HEK293 (cell line): ENCODE results near the gene DOCK4.

Experiments used
- FEZF1 ChIP-seq: fragments of 450-650 bp; formaldehyde crosslinking; IDR thresholded peaks from 2 replicates; pipeline ENCODE4 v1.5.1; 2016; ENCODE audit warnings: missing biosample characterization, missing genetic modification characterization
- GFI1B ChIP-seq: fragments of 450-650 bp; formaldehyde crosslinking; IDR thresholded peaks from 2 replicates; pipeline ENCODE4 v1.5.1; 2016; ENCODE audit warnings: missing biosample characterization, missing genetic modification characterization
- GLI2 ChIP-seq: fragments of 450-650 bp; formaldehyde crosslinking; IDR thresholded peaks from 2 replicates; pipeline ENCODE4; 2017; ENCODE audit warnings: missing biosample characterization, missing genetic modification characterization, low read depth, borderline replicate concordance
- GLI4 ChIP-seq: fragments of 450-650 bp; formaldehyde crosslinking; IDR thresholded peaks from 2 replicates; pipeline ENCODE4 v1.5.1; 2016; ENCODE audit warnings: missing biosample characterization, missing genetic modification characterization
- HIC1 ChIP-seq: fragments of 450-650 bp; formaldehyde crosslinking; IDR thresholded peaks from 2 replicates; pipeline ENCODE4 v1.5.1; 2016; ENCODE audit warnings: missing biosample characterization, missing genetic modification characterization
- KLF1 ChIP-seq: fragments of 450-650 bp; formaldehyde crosslinking; IDR thresholded peaks from 2 replicates; pipeline ENCODE4 v1.5.1; 2016; ENCODE audit warnings: missing biosample characterization, missing genetic modification characterization
- MYNN ChIP-seq: fragments of 450-650 bp; formaldehyde crosslinking; IDR thresholded peaks from 2 replicates; pipeline ENCODE4 v1.5.1; 2016; ENCODE audit warnings: missing biosample characterization, missing genetic modification characterization, borderline replicate concordance
- OSR2 ChIP-seq: fragments of 450-650 bp; formaldehyde crosslinking; IDR thresholded peaks from 2 replicates; pipeline ENCODE4 v1.5.1; 2016; ENCODE audit warnings: missing biosample characterization, missing genetic modification characterization
- PATZ1 ChIP-seq: fragments of 450-650 bp; formaldehyde crosslinking; IDR thresholded peaks from 2 replicates; pipeline ENCODE4 v1.5.1; 2016; ENCODE audit warnings: missing biosample characterization, missing genetic modification characterization
- REPIN1 ChIP-seq: fragments of 450-650 bp; formaldehyde crosslinking; IDR thresholded peaks from 2 replicates; pipeline ENCODE4 v1.5.1; 2017; ENCODE audit warnings: missing biosample characterization, missing genetic modification characterization, low read depth
- SETDB1 ChIP-seq: IDR thresholded peaks from one replicate; pipeline ENCODE4 v1.6.1; 2017; ENCODE audit warnings: mild to moderate bottlenecking, low read length, moderate library complexity, mixed read lengths; ENCODE audit not compliant: insufficient read length
- SP7 ChIP-seq: fragments of 450-650 bp; formaldehyde crosslinking; IDR thresholded peaks from 2 replicates; pipeline ENCODE4 v1.5.1; 2016; ENCODE audit warnings: missing biosample characterization, missing genetic modification characterization
- ZBTB10 ChIP-seq: fragments of 450-650 bp; formaldehyde crosslinking; IDR thresholded peaks from 2 replicates; pipeline ENCODE4 v1.5.1; 2016; ENCODE audit warnings: missing biosample characterization, missing genetic modification characterization
- ZFP69B ChIP-seq: fragments of 450-650 bp; formaldehyde crosslinking; IDR thresholded peaks from 2 replicates; pipeline ENCODE4 v1.5.1; 2016; ENCODE audit warnings: missing biosample characterization, missing genetic modification characterization
- ZNF140 ChIP-seq: fragments of 450-650 bp; formaldehyde crosslinking; IDR thresholded peaks from 2 replicates; pipeline ENCODE4 v1.5.1; 2016; ENCODE audit warnings: missing biosample characterization, missing genetic modification characterization
- ZNF146 ChIP-seq: fragments of 450-650 bp; formaldehyde crosslinking; IDR thresholded peaks from 2 replicates; pipeline ENCODE4 v1.5.1; 2016; ENCODE audit warnings: missing biosample characterization, missing genetic modification characterization
- ZNF175 ChIP-seq: fragments of 450-650 bp; formaldehyde crosslinking; IDR thresholded peaks from 2 replicates; pipeline ENCODE4 v1.5.1; 2016; ENCODE audit warnings: missing biosample characterization, missing genetic modification characterization
- ZNF2 ChIP-seq: fragments of 450-650 bp; formaldehyde crosslinking; IDR thresholded peaks from 2 replicates; pipeline ENCODE4 v1.5.1; 2016; ENCODE audit warnings: missing biosample characterization, missing genetic modification characterization
- ZNF214 ChIP-seq: fragments of 450-650 bp; formaldehyde crosslinking; IDR thresholded peaks from 2 replicates; pipeline ENCODE4 v1.5.1; 2017; ENCODE audit warnings: missing biosample characterization, mild to moderate bottlenecking, missing genetic modification characterization, borderline replicate concordance
- ZNF248 ChIP-seq: fragments of 450-650 bp; formaldehyde crosslinking; IDR thresholded peaks from 2 replicates; pipeline ENCODE4 v1.5.1; 2017; ENCODE audit warnings: missing biosample characterization, missing genetic modification characterization
- ZNF354C ChIP-seq: fragments of 450-650 bp; formaldehyde crosslinking; IDR thresholded peaks from 2 replicates; pipeline ENCODE4 v1.5.1; 2016; ENCODE audit warnings: missing biosample characterization, missing genetic modification characterization, low read depth, borderline replicate concordance
- ZNF37A ChIP-seq: fragments of 450-650 bp; IDR thresholded peaks from 2 replicates; pipeline ENCODE4 v1.5.1; 2018; ENCODE audit warnings: missing biosample characterization, missing genetic modification characterization
- ZNF426 ChIP-seq: fragments of 450-650 bp; formaldehyde crosslinking; IDR thresholded peaks from 2 replicates; pipeline ENCODE4 v1.5.1; 2017; ENCODE audit warnings: missing biosample characterization, missing genetic modification characterization, mild to moderate bottlenecking, inconsistent platforms, moderate library complexity
- ZNF473 ChIP-seq: fragments of 450-650 bp; formaldehyde crosslinking; IDR thresholded peaks from 2 replicates; pipeline ENCODE4 v1.5.1; 2017; ENCODE audit warnings: missing biosample characterization, missing genetic modification characterization
- ZNF521 ChIP-seq: fragments of 450-650 bp; formaldehyde crosslinking; IDR thresholded peaks from 2 replicates; pipeline ENCODE4 v1.5.1; 2017; ENCODE audit warnings: missing biosample characterization, mild to moderate bottlenecking, missing genetic modification characterization
- ZNF529 ChIP-seq: fragments of 450-650 bp; formaldehyde crosslinking; IDR thresholded peaks from 2 replicates; pipeline ENCODE4 v1.5.1; 2017; ENCODE audit warnings: missing genetic modification characterization, missing biosample characterization; ENCODE audit not compliant: insufficient replicate concordance
- ZNF544 ChIP-seq: fragments of 450-650 bp; formaldehyde crosslinking; IDR thresholded peaks from 2 replicates; pipeline ENCODE4 v1.5.0; 2017; ENCODE audit warnings: missing biosample characterization, missing genetic modification characterization
- ZNF639 ChIP-seq: fragments of 450-650 bp; formaldehyde crosslinking; IDR thresholded peaks from 2 replicates; pipeline ENCODE4 v1.5.1; 2016; ENCODE audit warnings: missing biosample characterization, missing genetic modification characterization
- ZNF658 ChIP-seq: fragments of 450-650 bp; formaldehyde crosslinking; IDR thresholded peaks from 2 replicates; pipeline ENCODE4; 2016; ENCODE audit warnings: missing biosample characterization, missing genetic modification characterization
- ZNF747 ChIP-seq: fragments of 450-650 bp; formaldehyde crosslinking; IDR thresholded peaks from 2 replicates; pipeline ENCODE4 v1.5.1; 2016; ENCODE audit warnings: missing biosample characterization, missing genetic modification characterization
- ZNF776 ChIP-seq: fragments of 450-650 bp; formaldehyde crosslinking; IDR thresholded peaks from 2 replicates; pipeline ENCODE4 v1.5.0; 2017; ENCODE audit warnings: missing biosample characterization, missing genetic modification characterization, borderline replicate concordance
- ZNF777 ChIP-seq: fragments of 450-650 bp; formaldehyde crosslinking; IDR thresholded peaks from 2 replicates; pipeline ENCODE4 v1.5.1; 2017; ENCODE audit warnings: missing biosample characterization, missing genetic modification characterization, borderline replicate concordance
- ZNF843 ChIP-seq: fragments of 450-650 bp; formaldehyde crosslinking; IDR thresholded peaks from 2 replicates; pipeline ENCODE4 v1.5.1; 2016; ENCODE audit warnings: missing biosample characterization, missing genetic modification characterization

Gene DOCK4

GRCh38 chr7:112150823-112151641 lies 55.2 kb downstream of the DOCK4 start (continued):
- TF ChIP-seq ZFP69B (tag by site-specific recombination) (no peak), ZNF214 (tag by site-specific recombination) (0 out of 2 replicates have a peak, but pooled peaks have one; percentile 5), ZNF658 (tag by site-specific recombination) (no peak), ZNF248 (tag by site-specific recombination) (no peak), KLF1 (tag by site-specific recombination) (no peak), ZNF2 (tag by site-specific recombination) (peak; percentile 71; the same call in 1 of the 2 replicates), ZNF747 (no peak), GLI4 (tag by site-specific recombination) (no peak), HIC1 (tag by site-specific recombination) (peak; percentile 90), ZNF140 (tag by site-specific recombination) (no peak), ZNF473 (tag by site-specific recombination) (no peak), SETDB1 (no peak), REPIN1 (tag by site-specific recombination) (no peak; the same call in 1 of the 2 replicates), MYNN (tag by site-specific recombination) (no peak), ZNF639 (tag by site-specific recombination) (0 out of 2 replicates have a peak, but pooled peaks have one; percentile 19), ZNF843 (peak; percentile 99), ZNF529 (no peak), ZNF776 (no peak), ZNF521 (tag by site-specific recombination) (no peak), PATZ1 (tag by site-specific recombination) (no peak; the same call in 1 of the 2 replicates), ZNF37A (tag by site-specific recombination) (no peak), GFI1B (tag by site-specific recombination) (peak; percentile 61; the same call in 1 of the 2 replicates), ZNF426 (tag by site-specific recombination) (peak; percentile 9; the same call in 1 of the 2 replicates), ZNF146 (tag by site-specific recombination) (peak; percentile 31; the same call in 1 of the 2 replicates), FEZF1 (tag by site-specific recombination) (peak; percentile 100), ZNF544 (tag by site-specific recombination) (no peak), ZNF354C (tag by site-specific recombination) (no peak; the same call in 1 of the 2 replicates), ZNF777 (tag by site-specific recombination) (no peak), ZBTB10 (tag by site-specific recombination) (no peak), OSR2 (tag by site-specific recombination) (peak; percentile 100), GLI2 (peak; percentile 78; the same call in 1 of the 2 replicates), SP7 (tag by site-specific recombination) (peak; percentile 85), ZNF175 (no peak)
